ENCODE data around the gene ABCB10.

ABCB10 gene

GRCh38 chr1:229570891-229571516 is 12.5 kb upstream of the ABCB10 start:
- Histone ChIP-seq H3K27me3 (replicated peaks in 2 of 5; ENCODE audit: control insufficient read depth in 4 of 5, insufficient read depth in 5 of 5, low read length in 4 of 5) (no peaks in the 10 kb centered on the region), H3K4me1 (ENCODE audit: control extremely low read depth in 1 of 4, control insufficient read depth in 4 of 4, insufficient read depth in 4 of 4, low read length in 3 of 4) (no peaks in the 10 kb centered on the region), H3K4me3 (ENCODE audit: control insufficient read depth in 1 of 7, extremely low read depth in 1 of 7, insufficient read depth in 4 of 7, low read depth in 2 of 7, low read length in 6 of 7) (no peak overlapping the region), H3K27ac (ENCODE audit: insufficient read depth in 1 of 2, low read depth in 1 of 2, low read length in 2 of 2, poor library complexity in 1 of 2, severe bottlenecking in 2 of 2) (no peak overlapping the region), H3K9me3 (ENCODE audit: control extremely low read depth in 1 of 5, control insufficient read depth in 4 of 5, insufficient read depth in 2 of 5, low read depth in 1 of 5, low read length in 4 of 5) (no peaks in the 10 kb centered on the region), H3K36me3 (ENCODE audit: control insufficient read depth in 4 of 4, insufficient read depth in 4 of 4, low read length in 3 of 4) (no peaks in the 10 kb centered on the region)
- DNase-seq = no peak
- ChIA-PET CTCF (no interaction called here), POLR2A (no interaction called here)
- no CpG with 5 or more reads among the region's 2 CpGs for WGBS (ENCODE audit: insufficient coverage)

- no peaks in the 10 kb centered on the region for H3K4me1 ChIP-seq (ENCODE audit: control extremely low read depth in 1 of 4, control insufficient read depth in 4 of 4, insufficient read depth in 4 of 4, low read length in 3 of 4)
- H3K27ac ChIP-seq (ENCODE audit: insufficient read depth in 1 of 2, low read depth in 1 of 2, low read length in 2 of 2, poor library complexity in 1 of 2, severe bottlenecking in 2 of 2) = no peak overlapping the region
- H3K27me3 ChIP-seq (replicated peaks in 2 of 5; ENCODE audit: control insufficient read depth in 4 of 5, insufficient read depth in 5 of 5, low read length in 4 of 5) = no peaks in the 10 kb centered on the region
- ChIA-PET CTCF (no interaction called here), POLR2A (no interaction called here)
- 95% methylated on average over 20 of the region's 20 CpGs for WGBS (ENCODE audit: insufficient coverage)
- H3K4me3 ChIP-seq (ENCODE audit: control insufficient read depth in 1 of 7, extremely low read depth in 1 of 7, insufficient read depth in 4 of 7, low read depth in 2 of 7, low read length in 6 of 7) = no peak overlapping the region
- H3K9me3 ChIP-seq (ENCODE audit: control extremely low read depth in 1 of 5, control insufficient read depth in 4 of 5, insufficient read depth in 2 of 5, low read depth in 1 of 5, low read length in 4 of 5) = no peaks in the 10 kb centered on the region
- no peaks in the 10 kb centered on the region for H3K36me3 ChIP-seq (ENCODE audit: control insufficient read depth in 4 of 4, insufficient read depth in 4 of 4, low read length in 3 of 4)
- no peak for DNase-seq
Measured at GRCh38 chr1:229570305-229570704, 11.8 kb upstream of the ABCB10 start.

GRCh38 chr1:229567109-229567868 is 8.8 kb upstream of the ABCB10 start:
- H3K4me1 ChIP-seq (ENCODE audit: control extremely low read depth in 1 of 4, control insufficient read depth in 4 of 4, insufficient read depth in 4 of 4, low read length in 3 of 4) = no peaks in the 10 kb centered on the region
- no peaks in the 10 kb centered on the region for H3K36me3 ChIP-seq (ENCODE audit: control insufficient read depth in 4 of 4, insufficient read depth in 4 of 4, low read length in 3 of 4)
- no peak for DNase-seq
- H3K4me3 ChIP-seq (ENCODE audit: control insufficient read depth in 1 of 7, extremely low read depth in 1 of 7, insufficient read depth in 4 of 7, low read depth in 2 of 7, low read length in 6 of 7) = no peak overlapping the region
- H3K9me3 ChIP-seq (ENCODE audit: control extremely low read depth in 1 of 5, control insufficient read depth in 4 of 5, insufficient read depth in 2 of 5, low read depth in 1 of 5, low read length in 4 of 5) = no peaks in the 10 kb centered on the region
- H3K27me3 ChIP-seq (replicated peaks in 2 of 5; ENCODE audit: control insufficient read depth in 4 of 5, insufficient read depth in 5 of 5, low read length in 4 of 5) = no peaks in the 10 kb centered on the region
- 87% methylated on average over 6 of the region's 13 CpGs for whole genome bisulfite sequencing (ENCODE audit: insufficient coverage)
- ChIA-PET CTCF (no interaction called here), POLR2A (no interaction called here)
- H3K27ac ChIP-seq (ENCODE audit: insufficient read depth in 1 of 2, low read depth in 1 of 2, low read length in 2 of 2, poor library complexity in 1 of 2, severe bottlenecking in 2 of 2) = no peak overlapping the region

- no peaks in the 10 kb centered on the region for H3K36me3 ChIP-seq (ENCODE audit: control insufficient read depth in 4 of 4, insufficient read depth in 4 of 4, low read length in 3 of 4)
- POLR2A ChIA-PET = no interaction called here
- no peaks in the 10 kb centered on the region for H3K27me3 ChIP-seq (replicated peaks in 2 of 5; ENCODE audit: control insufficient read depth in 4 of 5, insufficient read depth in 5 of 5, low read length in 4 of 5)
- H3K4me3 ChIP-seq (ENCODE audit: control insufficient read depth in 1 of 7, extremely low read depth in 1 of 7, insufficient read depth in 4 of 7, low read depth in 2 of 7, low read length in 6 of 7) = no peak overlapping the region
- H3K27ac ChIP-seq (ENCODE audit: insufficient read depth in 1 of 2, low read depth in 1 of 2, low read length in 2 of 2, poor library complexity in 1 of 2, severe bottlenecking in 2 of 2) = no peak overlapping the region
- H3K9me3 ChIP-seq (ENCODE audit: control extremely low read depth in 1 of 5, control insufficient read depth in 4 of 5, insufficient read depth in 2 of 5, low read depth in 1 of 5, low read length in 4 of 5) = no peaks in the 10 kb centered on the region
- peaks cover 0 to 7% (median 5%) of the 10 kb centered on the region in 4 experiments for H3K4me1 ChIP-seq (ENCODE audit: control extremely low read depth in 1 of 4, control insufficient read depth in 4 of 4, insufficient read depth in 4 of 4, low read length in 3 of 4)
- CTCF ChIA-PET = interaction anchor here (1.1 kb wide), 1 partner anchor 60 kb away, joined by 3 read pairs; no protein-coding TSS in a partner anchor
- 89% methylated on average over 3 of the region's 5 CpGs for WGBS (ENCODE audit: insufficient coverage)
- DNase-seq = no peak
Measured at GRCh38 chr1:229563701-229564100, 5.2 kb upstream of the ABCB10 start.

- CTCF ChIA-PET = interaction anchor here (1.1 kb wide), 1 partner anchor 60 kb away, joined by 3 read pairs; no protein-coding TSS in a partner anchor
- H3K4me1 ChIP-seq (ENCODE audit: control extremely low read depth in 1 of 4, control insufficient read depth in 4 of 4, insufficient read depth in 4 of 4, low read length in 3 of 4) = peaks cover 0 to 7% (median 5%) of the 10 kb centered on the region in 4 experiments
- WGBS (ENCODE audit: insufficient coverage) = 79% methylated on average over 4 of the region's 7 CpGs
- no peak for DNase-seq
- POLR2A ChIA-PET = no interaction called here
- no peak overlapping the region for H3K4me3 ChIP-seq (ENCODE audit: control insufficient read depth in 1 of 7, extremely low read depth in 1 of 7, insufficient read depth in 4 of 7, low read depth in 2 of 7, low read length in 6 of 7)
- no peaks in the 10 kb centered on the region for H3K36me3 ChIP-seq (ENCODE audit: control insufficient read depth in 4 of 4, insufficient read depth in 4 of 4, low read length in 3 of 4)
- H3K27me3 ChIP-seq (replicated peaks in 2 of 5; ENCODE audit: control insufficient read depth in 4 of 5, insufficient read depth in 5 of 5, low read length in 4 of 5) = no peaks in the 10 kb centered on the region
- H3K27ac ChIP-seq (ENCODE audit: insufficient read depth in 1 of 2, low read depth in 1 of 2, low read length in 2 of 2, poor library complexity in 1 of 2, severe bottlenecking in 2 of 2) = no peak overlapping the region
- H3K9me3 ChIP-seq (ENCODE audit: control extremely low read depth in 1 of 5, control insufficient read depth in 4 of 5, insufficient read depth in 2 of 5, low read depth in 1 of 5, low read length in 4 of 5) = no peaks in the 10 kb centered on the region
Measured at GRCh38 chr1:229563241-229563640, 4.7 kb upstream of the ABCB10 start.

GRCh38 chr1:229562686-229563085 is 4.2 kb upstream of the ABCB10 start:
- Histone ChIP-seq H3K4me1 (ENCODE audit: control extremely low read depth in 1 of 4, control insufficient read depth in 4 of 4, insufficient read depth in 4 of 4, low read length in 3 of 4) (peaks cover under 1 to 10% (median 6%) of the 10 kb centered on the region in 4 experiments), H3K4me3 (ENCODE audit: control insufficient read depth in 1 of 7, extremely low read depth in 1 of 7, insufficient read depth in 4 of 7, low read depth in 2 of 7, low read length in 6 of 7) (no peak overlapping the region), H3K36me3 (ENCODE audit: control insufficient read depth in 4 of 4, insufficient read depth in 4 of 4, low read length in 3 of 4) (no peaks in the 10 kb centered on the region), H3K27me3 (replicated peaks in 2 of 5; ENCODE audit: control insufficient read depth in 4 of 5, insufficient read depth in 5 of 5, low read length in 4 of 5) (no peaks in the 10 kb centered on the region), H3K9me3 (ENCODE audit: control extremely low read depth in 1 of 5, control insufficient read depth in 4 of 5, insufficient read depth in 2 of 5, low read depth in 1 of 5, low read length in 4 of 5) (no peaks in the 10 kb centered on the region), H3K27ac (ENCODE audit: insufficient read depth in 1 of 2, low read depth in 1 of 2, low read length in 2 of 2, poor library complexity in 1 of 2, severe bottlenecking in 2 of 2) (no peak overlapping the region)
- ChIA-PET POLR2A (no interaction called here), CTCF (no interaction called here)
- 100% methylated on average over 2 of the region's 3 CpGs for WGBS (ENCODE audit: insufficient coverage)
- no peak for DNase-seq

GRCh38 chr1:229561141-229561540 is 2.6 kb upstream of the ABCB10 start:
- Histone ChIP-seq H3K36me3 (ENCODE audit: control insufficient read depth in 4 of 4, insufficient read depth in 4 of 4, low read length in 3 of 4) (peaks cover 0 to 3% (median 0%) of the 10 kb centered on the region in 4 experiments), H3K9me3 (ENCODE audit: control extremely low read depth in 1 of 5, control insufficient read depth in 4 of 5, insufficient read depth in 2 of 5, low read depth in 1 of 5, low read length in 4 of 5) (no peaks in the 10 kb centered on the region), H3K4me1 (ENCODE audit: control extremely low read depth in 1 of 4, control insufficient read depth in 4 of 4, insufficient read depth in 4 of 4, low read length in 3 of 4) (peaks cover 10 to 25% (median 19%) of the 10 kb centered on the region in 4 experiments), H3K27me3 (replicated peaks in 2 of 5; ENCODE audit: control insufficient read depth in 4 of 5, insufficient read depth in 5 of 5, low read length in 4 of 5) (no peaks in the 10 kb centered on the region), H3K27ac (ENCODE audit: insufficient read depth in 1 of 2, low read depth in 1 of 2, low read length in 2 of 2, poor library complexity in 1 of 2, severe bottlenecking in 2 of 2) (no peak overlapping the region), H3K4me3 (ENCODE audit: control insufficient read depth in 1 of 7, extremely low read depth in 1 of 7, insufficient read depth in 4 of 7, low read depth in 2 of 7, low read length in 6 of 7) (no peak overlapping the region)
- CTCF ChIA-PET = interaction anchor here (1.6 kb wide), 1 partner anchor 63 kb away, joined by 4 read pairs; no protein-coding TSS in a partner anchor
- WGBS (ENCODE audit: insufficient coverage) = 96% methylated on average over 2 of the region's 5 CpGs
- POLR2A ChIA-PET = no interaction called here
- DNase-seq = no peak

Data from common myeloid progenitor, CD34-positive (primary cell).